ENCODE results near the gene SMCO2. TPM values are rescaled to one million over a fixed set of nuclear protein-coding genes. Genes with fewer than 3 reads are reported as not detected.

Gene SMCO2
- total and polyA plus RNA-seq, 10 of the 15 experiments (the other 5 are each of a cell fraction or from before 2014, with no cell fraction given), result 0.11 to 2.3 (median 0.67) TPM

- no peak overlapping the region for H3K27ac ChIP-seq (ENCODE audit: control insufficient read depth, insufficient read depth)
- WGBS (ENCODE audit: insufficient coverage, insufficient replicate concordance, low lambda C conversion rate, missing lambda C conversion rate), result 76% methylated on average over 4 of the region's 5 CpGs
- RAD21 ChIA-PET (ENCODE audit: unreplicated experiment), result no interaction called here
- POLR2A ChIA-PET, result no interaction called here
- DNase-seq (ENCODE audit: low read depth, low spot score) (no peak), FAIRE-seq (no peak), ATAC-seq (no peak)
- no peak overlapping the region for H3K4me3 ChIP-seq
- in situ Hi-C loops (cut with MboI) (loop anchor here (25.0 kb wide), 1 partner anchor 212 kb away; no protein-coding TSS in a partner anchor), intact Hi-C loops (cut with micrococcal nuclease; ENCODE audit: unreplicated experiment) (no loop called here)
- no peaks in the 10 kb centered on the region for H3K79me2 ChIP-seq (ENCODE audit: control insufficient read depth, insufficient read depth, low read length)
- H3K36me3 ChIP-seq (ENCODE audit: control insufficient read depth in 2 of 2, insufficient read depth in 2 of 2, low read length in 1 of 2), result no peaks in the 10 kb centered on the region
- no peak overlapping the region for H3K9ac ChIP-seq (ENCODE audit: control insufficient read depth, insufficient read depth, low read length)
- BruUV-seq (replicated peaks), result no TSS peak
- CTCF ChIA-PET, result interaction anchor here (0.7 kb wide), 1 partner anchor 16 kb away, joined by 4 read pairs; no protein-coding TSS in a partner anchor
- H3K4me2 ChIP-seq (ENCODE audit: control insufficient read depth, insufficient read depth), result no peak overlapping the region
- peaks cover 1% of the 10 kb centered on the region; the same call in 1 of the 3 replicates for H3K9me3 ChIP-seq (replicated peaks; ENCODE audit: control insufficient read depth, insufficient read depth, low read length)
- H4K20me1 ChIP-seq (ENCODE audit: control insufficient read depth, insufficient read depth), result no peaks in the 10 kb centered on the region
- SMC1A ChIA-PET (ENCODE audit: uncharacterized antibody, unreplicated experiment), result no interaction called here
- no peak overlapping the region for H2AFZ ChIP-seq (ENCODE audit: control insufficient read depth, low read depth, low read length)
- no peaks in the 10 kb centered on the region for H3K4me1 ChIP-seq (ENCODE audit: control insufficient read depth, insufficient read depth, low read length)
- H3K27me3 ChIP-seq (replicated peaks in 1 of 2; ENCODE audit: control insufficient read depth in 2 of 2, insufficient read depth in 2 of 2, low read length in 1 of 2), result no peaks in the 10 kb centered on the region; a peak in 1 of 4 replicates
- no peak for TF ChIP-seq CUX1 (IDR thresholded peaks at IDR 0.05; ENCODE audit: insufficient replicate concordance, low read depth, low read length)
- no peak for TF ChIP-seq ZNF592 (IDR thresholded peaks at IDR 0.05)
- TF ChIP-seq TAF1 (IDR thresholded peaks at IDR 0.05; ENCODE audit: borderline replicate concordance, low read depth, low read length), result no peak
- TF ChIP-seq NR2F1 (conservative IDR thresholded peaks at IDR 0.05), result no peak
- no peak for TF ChIP-seq CHD4 (IDR thresholded peaks at IDR 0.05)
- no peak for TF ChIP-seq HDAC2 (IDR thresholded peaks at IDR 0.05)
- TF ChIP-seq, protein P1, sequence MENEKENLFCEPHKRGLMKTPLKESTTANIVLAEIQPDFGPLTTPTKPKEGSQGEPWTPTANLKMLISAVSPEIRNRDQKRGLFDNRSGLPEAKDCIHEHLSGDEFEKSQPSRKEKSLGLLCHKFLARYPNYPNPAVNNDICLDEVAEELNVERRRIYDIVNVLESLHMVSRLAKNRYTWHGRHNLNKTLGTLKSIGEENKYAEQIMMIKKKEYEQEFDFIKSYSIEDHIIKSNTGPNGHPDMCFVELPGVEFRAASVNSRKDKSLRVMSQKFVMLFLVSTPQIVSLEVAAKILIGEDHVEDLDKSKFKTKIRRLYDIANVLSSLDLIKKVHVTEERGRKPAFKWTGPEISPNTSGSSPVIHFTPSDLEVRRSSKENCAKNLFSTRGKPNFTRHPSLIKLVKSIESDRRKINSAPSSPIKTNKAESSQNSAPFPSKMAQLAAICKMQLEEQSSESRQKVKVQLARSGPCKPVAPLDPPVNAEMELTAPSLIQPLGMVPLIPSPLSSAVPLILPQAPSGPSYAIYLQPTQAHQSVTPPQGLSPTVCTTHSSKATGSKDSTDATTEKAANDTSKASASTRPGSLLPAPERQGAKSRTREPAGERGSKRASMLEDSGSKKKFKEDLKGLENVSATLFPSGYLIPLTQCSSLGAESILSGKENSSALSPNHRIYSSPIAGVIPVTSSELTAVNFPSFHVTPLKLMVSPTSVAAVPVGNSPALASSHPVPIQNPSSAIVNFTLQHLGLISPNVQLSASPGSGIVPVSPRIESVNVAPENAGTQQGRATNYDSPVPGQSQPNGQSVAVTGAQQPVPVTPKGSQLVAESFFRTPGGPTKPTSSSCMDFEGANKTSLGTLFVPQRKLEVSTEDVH (IDR thresholded peaks at IDR 0.05; ENCODE audit: low read depth, partially characterized antibody), result no peak
Observed at GRCh38 chr12:27449893-27450534, 3.5 kb downstream of the SMCO2 start.

Data from GM12878 (cell line).